22Rv1 (cell line): ENCODE data around the gene ZNF500.

Experiments
- ZFX ChIP-seq: fragments of 450-650 bp; IDR thresholded peaks from 2 replicates; pipeline ENCODE4 v1.6.1; 2017; ENCODE audit warnings: antibody characterized with exemption, borderline replicate concordance
- TF ChIP-seq, protein P1 (sequence below): fragments of 450-650 bp; IDR thresholded peaks from 2 replicates; pipeline ENCODE4 v1.5.1; 2017; ENCODE audit warnings: mild to moderate bottlenecking

- TF ChIP-seq, protein P1, sequence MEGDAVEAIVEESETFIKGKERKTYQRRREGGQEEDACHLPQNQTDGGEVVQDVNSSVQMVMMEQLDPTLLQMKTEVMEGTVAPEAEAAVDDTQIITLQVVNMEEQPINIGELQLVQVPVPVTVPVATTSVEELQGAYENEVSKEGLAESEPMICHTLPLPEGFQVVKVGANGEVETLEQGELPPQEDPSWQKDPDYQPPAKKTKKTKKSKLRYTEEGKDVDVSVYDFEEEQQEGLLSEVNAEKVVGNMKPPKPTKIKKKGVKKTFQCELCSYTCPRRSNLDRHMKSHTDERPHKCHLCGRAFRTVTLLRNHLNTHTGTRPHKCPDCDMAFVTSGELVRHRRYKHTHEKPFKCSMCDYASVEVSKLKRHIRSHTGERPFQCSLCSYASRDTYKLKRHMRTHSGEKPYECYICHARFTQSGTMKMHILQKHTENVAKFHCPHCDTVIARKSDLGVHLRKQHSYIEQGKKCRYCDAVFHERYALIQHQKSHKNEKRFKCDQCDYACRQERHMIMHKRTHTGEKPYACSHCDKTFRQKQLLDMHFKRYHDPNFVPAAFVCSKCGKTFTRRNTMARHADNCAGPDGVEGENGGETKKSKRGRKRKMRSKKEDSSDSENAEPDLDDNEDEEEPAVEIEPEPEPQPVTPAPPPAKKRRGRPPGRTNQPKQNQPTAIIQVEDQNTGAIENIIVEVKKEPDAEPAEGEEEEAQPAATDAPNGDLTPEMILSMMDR, result no peak
- TF ChIP-seq ZFX, result no peak
Measured at GRCh38 chr16:4800290-4801041, 33.5 kb upstream of the ZNF500 start.
